HG03565 (cell line): Measurements from ENCODE around the gene EEF1A2.

ENCODE experiments used
- ATAC-seq: cut with Tn5 transposase; IDR thresholded peaks from one replicate; pipeline ENCODE4 v1.9.1; 2021; ENCODE audit warnings: mild to moderate bottlenecking, moderate library complexity; ENCODE audit not compliant: unreplicated experiment

EEF1A2 gene

DNA sequence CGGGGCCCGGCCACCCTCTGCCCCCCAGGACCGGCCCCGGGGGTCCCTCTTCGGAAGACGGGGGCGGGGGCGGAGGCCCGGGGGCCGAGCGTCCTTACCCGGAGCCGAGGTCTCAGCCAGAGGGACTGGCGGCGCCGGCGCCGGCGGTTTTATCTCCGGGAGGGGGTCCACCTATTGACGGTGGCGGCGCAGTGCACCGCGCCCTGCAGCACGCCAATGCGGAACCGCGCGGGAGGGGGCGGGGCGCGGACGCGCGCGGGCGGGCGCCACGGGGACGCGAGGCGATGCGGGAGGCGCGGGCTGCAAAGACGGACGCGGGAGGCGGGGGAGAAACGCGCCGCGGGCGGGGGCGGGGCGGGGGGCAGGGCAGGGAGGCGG lies at the start of gene EEF1A2:
Gene EEF1A2 (minus strand): TSS at position 124 of the 378 bp plus-strand sequence. CDS start 1,320 bp downstream, outside the sequence.
- no peak for ATAC-seq

GRCh38 chr20:63548542-63548941 lies 49.7 kb upstream of the EEF1A2 start:
- no peak for ATAC-seq

DNA sequence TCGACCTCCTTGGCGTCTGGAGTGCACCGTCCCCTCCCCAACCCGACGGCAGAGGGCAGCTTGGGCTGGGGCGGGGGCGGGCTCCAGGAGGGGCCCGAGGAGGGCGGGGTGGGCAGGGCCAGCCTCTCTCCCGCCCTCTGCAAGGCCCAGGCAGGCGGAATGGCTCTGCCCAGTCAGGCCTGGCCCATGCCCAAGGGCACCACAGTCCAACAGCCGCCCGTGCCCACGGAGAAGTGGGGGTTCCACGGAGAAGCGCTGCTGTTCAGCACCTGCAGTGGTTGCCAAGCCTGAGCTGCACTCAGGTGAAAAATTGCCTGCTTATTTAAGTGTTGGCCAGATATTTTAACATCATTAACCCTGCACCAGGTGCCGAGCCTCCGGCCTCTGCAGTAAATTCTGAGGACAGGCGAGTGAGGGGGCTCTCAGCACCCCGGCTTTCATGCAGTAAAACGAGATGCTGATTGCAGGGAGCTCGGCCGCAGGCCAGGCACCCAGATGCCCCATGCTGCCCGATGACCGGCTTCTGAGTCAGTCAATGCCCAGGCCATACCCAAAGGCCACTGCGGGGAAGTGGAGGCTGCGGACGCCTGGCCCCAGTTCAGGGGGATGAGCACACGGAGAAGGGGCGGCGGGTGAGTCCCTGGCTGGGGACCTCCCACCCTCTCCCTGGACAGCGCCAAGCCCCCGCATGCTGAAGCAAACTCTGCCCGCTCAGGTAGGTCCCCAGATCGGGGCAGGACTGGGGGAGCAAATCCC lies 49.0 kb upstream of the EEF1A2 start, which contains the start of gene SRMS:
Gene SRMS (minus strand): TSS at position 25 of the 756 bp plus-strand sequence. CDS start 286 bp downstream, outside the sequence.
- no peak for ATAC-seq

- ATAC-seq: no peak
These were observed 48.3 kb upstream of the EEF1A2 start for GRCh38 chr20:63546956-63547724.

GRCh38 chr20:63546256-63546955 lies 47.5 kb upstream of the EEF1A2 start:
- ATAC-seq: no peak

DNA sequence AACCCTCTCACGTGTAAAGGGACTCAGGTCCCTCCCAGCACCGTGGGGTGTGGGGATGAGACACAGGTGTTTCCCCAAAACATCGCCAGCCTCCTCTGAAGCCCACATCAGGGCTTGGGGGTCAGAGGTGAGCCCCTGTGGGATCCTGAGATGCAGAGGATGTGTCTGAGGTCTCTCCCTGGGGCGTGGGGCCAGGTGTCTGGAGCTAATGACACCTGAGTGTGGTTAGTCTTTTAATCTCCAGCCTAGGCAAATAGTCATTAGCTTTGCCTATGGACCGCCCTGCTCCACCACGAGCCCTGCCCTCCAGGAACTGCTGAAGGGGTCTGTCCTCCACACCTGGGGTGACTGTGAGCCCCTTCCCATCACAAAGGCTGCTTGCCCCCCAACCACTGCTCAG lies 46.9 kb upstream of the EEF1A2 start:
- no peak for ATAC-seq

DNA sequence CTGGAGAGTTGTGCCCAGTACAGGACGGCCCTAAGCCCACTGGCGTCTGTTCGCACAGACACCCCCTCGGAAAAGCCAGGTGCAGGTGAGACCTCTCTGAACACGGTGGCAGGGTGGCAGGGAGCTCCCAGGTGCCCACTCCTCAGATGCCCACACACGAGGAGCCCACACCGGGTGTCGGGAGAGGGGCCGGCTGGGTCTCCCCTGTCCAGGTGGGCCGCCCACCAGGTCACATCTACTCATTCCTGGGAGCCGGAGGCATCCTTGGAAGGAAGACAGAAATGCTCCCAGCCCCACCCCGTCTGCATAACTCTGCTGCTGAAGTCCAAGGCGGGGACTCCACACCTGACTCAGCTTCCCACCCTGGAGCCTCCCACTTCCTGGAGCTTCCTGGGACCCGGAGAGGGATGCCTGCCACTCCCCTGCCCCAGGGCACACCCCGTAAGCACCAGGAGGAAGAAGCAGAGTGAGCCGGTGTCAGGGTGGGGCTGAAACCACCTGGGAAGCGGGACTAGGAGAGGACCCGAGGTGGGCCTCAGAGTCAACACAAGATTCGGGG lies 46.2 kb upstream of the EEF1A2 start:
- no peak for ATAC-seq

- ATAC-seq: no peak
These were observed 45.5 kb upstream of the EEF1A2 start for GRCh38 chr20:63544241-63544957.

- no peak for ATAC-seq
These were observed 44.9 kb upstream of the EEF1A2 start for GRCh38 chr20:63543733-63544132.

GRCh38 chr20:63543131-63543530 lies 44.2 kb upstream of the EEF1A2 start:
- ATAC-seq: no peak

DNA sequence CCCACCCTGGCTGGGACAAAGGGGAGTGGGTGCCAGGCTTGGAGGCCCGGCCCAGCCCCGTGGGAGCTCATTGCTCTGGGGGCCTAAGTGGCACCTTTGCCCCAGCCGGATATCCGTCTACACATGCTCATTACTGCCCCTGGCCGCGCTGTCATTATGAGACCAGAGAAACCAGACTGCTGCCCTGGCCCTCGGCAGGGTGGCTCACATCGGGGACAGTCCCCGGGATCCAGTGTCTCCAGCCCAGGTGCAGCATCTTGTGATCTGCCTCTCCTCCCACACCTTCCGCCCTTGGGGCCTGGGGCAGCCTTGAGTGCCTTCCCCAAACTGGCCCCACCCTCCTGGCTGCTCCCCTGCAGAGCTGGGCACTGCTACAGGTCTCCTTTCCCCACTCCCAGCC lies 43.8 kb upstream of the EEF1A2 start:
- ATAC-seq: no peak

GRCh38 chr20:63542031-63542559 lies 43.2 kb upstream of the EEF1A2 start:
- no peak for ATAC-seq

DNA sequence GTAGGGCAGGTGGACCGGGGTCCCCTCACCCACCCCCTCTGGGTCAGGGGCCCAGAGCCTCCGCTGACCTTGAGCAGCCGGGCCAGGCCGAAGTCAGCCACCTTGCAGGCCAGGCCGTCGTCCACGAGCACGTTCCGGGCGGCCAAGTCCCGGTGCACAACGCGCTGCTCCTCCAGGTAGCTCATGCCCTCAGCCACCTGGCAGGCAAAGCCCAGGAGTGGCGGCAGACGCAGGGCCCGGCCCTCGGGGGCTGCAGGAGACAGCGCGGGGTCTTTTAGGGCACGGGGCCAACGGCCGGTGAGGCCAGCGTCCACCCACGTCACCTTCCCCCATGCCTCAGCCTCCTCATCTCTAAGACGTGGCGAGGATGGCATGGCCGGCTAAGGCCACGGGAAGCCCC lies 42.5 kb upstream of the EEF1A2 start:
- ATAC-seq: no peak

DNA sequence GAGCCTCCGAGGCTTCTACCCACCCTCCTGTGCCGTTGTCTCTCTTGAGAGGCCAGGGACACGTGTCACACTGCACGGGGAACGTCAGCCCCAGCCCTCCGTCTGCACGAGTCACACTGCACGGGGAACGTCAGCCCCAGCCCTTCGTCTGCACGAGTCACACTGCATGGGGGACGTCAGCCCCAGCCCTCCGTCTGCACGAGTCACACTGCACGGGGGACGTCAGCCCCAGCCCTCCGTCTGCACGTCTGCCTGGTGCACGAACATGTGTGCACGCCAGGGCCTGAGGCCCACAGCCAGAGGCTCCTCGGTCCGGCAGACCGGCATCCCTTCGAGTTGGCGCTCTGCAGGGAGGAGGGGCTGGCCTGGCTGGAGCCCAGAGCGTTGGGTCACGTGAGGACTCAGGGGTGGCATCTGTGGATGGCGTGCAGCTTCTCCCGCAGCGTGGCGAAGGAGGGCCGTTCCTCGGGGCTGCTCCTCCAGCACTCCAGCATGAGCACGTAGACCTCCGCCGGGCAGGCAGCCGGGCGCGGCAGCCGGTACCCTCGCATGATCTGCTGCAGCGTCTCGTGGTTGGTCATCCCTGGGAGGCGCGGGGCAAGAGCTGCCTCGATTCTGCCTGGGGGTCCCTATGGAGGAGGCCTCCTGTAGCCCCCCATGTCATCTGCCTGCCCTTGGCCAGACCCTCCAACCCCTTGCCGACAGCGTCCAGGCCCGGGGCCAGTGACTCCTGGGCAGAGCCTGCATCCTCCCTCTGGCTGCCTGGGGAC lies 41.7 kb upstream of the EEF1A2 start:
- no peak for ATAC-seq

DNA sequence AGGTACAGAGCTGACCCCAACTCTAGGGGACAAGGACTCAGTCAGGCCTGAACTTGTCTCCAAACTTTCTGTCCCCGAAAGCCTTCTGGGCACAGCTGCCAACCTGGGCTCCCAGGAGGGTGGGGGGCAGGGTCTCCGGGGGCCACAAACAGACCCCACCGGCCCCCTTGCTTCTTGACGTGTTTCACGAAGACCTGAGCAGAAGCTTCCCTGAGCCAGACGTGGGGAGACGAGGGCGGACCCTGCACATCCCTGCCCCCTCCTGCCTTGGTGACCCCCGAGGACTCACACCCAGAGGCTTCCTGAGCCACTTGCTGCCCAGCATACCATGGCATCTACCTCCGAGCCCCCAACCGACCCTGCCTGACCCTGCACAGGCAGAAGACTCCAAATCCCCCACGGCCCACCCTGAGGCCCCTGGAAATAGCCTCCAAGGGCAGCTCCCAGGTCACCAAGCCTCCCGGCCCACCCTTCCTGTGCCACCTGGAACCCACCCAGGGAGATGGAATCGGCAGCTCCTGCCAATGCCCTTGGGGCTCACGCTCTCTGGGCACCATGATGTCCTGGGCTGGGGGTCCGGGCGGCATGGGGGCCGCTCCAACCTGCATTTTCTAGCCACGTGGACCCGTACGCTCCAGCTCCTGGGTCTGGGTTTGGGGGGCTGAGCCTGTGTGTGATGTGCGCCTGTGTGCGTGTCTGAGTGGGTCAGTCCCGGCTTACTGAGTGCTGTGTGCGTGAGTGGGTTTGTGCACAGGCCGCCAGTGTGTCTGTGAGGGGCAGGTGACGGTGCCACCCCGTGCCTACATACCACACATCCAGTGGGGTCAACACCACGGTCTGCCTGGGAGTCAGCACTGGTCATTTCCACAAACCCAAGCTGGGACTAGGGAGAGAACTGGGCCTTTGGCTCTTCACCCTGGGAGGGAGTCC lies 40.8 kb upstream of the EEF1A2 start:
- no peak for ATAC-seq

- ATAC-seq: no peak
These were observed 40.2 kb upstream of the EEF1A2 start for GRCh38 chr20:63539092-63539430.

DNA sequence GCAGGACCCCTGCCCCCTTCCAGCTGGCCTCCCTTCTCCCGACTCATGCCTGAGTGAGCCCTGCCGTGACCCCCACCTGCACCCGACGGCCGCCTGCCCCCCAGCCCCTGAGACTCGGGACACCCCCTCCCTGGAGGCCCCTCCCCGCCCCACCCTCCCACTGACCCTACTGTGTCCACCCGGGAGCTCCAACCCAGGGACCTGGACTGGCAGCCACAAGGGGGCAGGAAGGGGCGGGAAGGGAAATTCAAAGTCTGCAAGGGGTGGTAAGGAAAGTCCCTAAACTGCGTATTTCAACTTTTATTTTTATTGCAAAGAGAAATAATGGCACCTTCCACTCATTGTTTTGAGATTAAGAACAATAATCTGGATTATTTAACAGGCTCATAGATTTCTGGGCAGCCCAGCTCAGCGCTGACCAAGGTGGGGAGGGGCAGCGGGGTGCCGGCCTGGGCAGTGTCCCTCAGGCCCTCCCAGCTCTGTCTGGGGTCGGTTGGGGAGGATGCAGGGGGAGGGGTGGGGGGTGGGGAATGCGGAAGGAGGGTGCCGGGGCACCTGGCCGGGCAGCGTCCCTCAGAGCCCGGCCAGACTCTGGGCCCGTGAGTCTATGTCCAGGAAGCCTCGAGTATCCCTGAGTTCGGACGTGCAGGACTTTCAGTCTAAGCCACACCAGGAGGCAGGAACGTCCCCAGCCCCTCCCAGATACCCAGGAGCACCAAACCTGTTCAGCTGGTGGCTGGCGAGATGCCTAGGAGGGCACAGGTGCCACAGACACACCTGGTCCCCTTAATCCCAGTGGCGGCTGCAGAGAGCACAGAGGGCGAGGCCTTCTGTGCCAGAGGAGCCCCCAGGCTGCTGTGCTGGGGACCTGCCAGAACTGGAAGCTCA lies 39.6 kb upstream of the EEF1A2 start:
- ATAC-seq: no peak
